Left cardiac atrium (tissue), 4 donors: ENCODE data around the gene CFL1. TPM values are rescaled to one million over a fixed set of nuclear protein-coding genes. Genes with fewer than 3 reads are reported as not detected.
"Not testable (repeated sequence)": the region's sequence is repeated elsewhere in the genome, so short reads cannot be mapped to it uniquely, and the experiment has no call there.

ENCODE experiments used
- ATAC-seq, 2 donors: fragments of 200-7000 bp; cut with Tn5 transposase; one replicate each; pipeline ENCODE4 v1.9.1; 2020; ENCODE audit warnings: mild to moderate bottlenecking in 2 of 2, moderate library complexity in 2 of 2
- DNase-seq: peaks from one replicate; pipeline ENCODE4 v3.0.0-alpha.2; 2020
- intact Hi-C, 2 donors: fragments of 100-400 bp; cut with DNase I; formaldehyde crosslinking; loops; one replicate each; pipeline versions ENCODE4 v1.14.1 to v1.15.1; 2022 to 2023
- long read RNA-seq: library from polyadenylated mRNA; unstranded; transcript quantifications from one replicate; pipeline ENCODE4 v2.0.0, GENCODE V29; 2021
- total RNA-seq, 2 donors: library from RNA; stranded (reverse); fragmentation: NEBNext Ultra II Directional; extraction: Animal tissue kit (Norgen Biotek cat#: 25700); gene quantifications; one replicate each; pipeline ENCODE4 v1.2.1, GENCODE V29; 2021
- donor health status: DM: no; HTN: yes; CAD: no.
- donor health status: DM: no; HTN: yes; CAD: no; lungs with severe emphysema.
- donor health status: DM: yes; HTN: yes; CAD: no.
- donor health status: Dilated cardiomyopathy.

The CFL1 gene
- 100 to 1,000 TPM; 439 to 554 TPM for total RNA-seq
- long read RNA-seq, transcript CFL1-201 (4 exons, 1,234 nt), result major isoform, 223 of 234 reads
- long read RNA-seq, partial matches to known transcripts, result 0 of 234 reads
- long read RNA-seq, other reads (novel, unspliced or antisense), result 10 of 234 reads

- ATAC-seq, result peak; percentile 76
- intact Hi-C loops, result no loop called here
- DNase-seq, result peak; percentile 100
Observed at GRCh38 chr11:65857853-65858680, at the start of gene CFL1. Gene CFL1 (minus strand): TSS chr11:65858180. CDS start chr11:65858099, 81 bp downstream.

- DNase-seq (no peak), ATAC-seq (no peak)
- intact Hi-C loops, result no loop called here
Observed at GRCh38 chr11:65906602-65907001, 48.6 kb upstream of the CFL1 start.

- ATAC-seq (no peak), DNase-seq (no peak)
- intact Hi-C loops, result no loop called here
Observed at GRCh38 chr11:65903715-65904114, 45.7 kb upstream of the CFL1 start.

- ATAC-seq (no peak), DNase-seq (no peak)
- intact Hi-C loops, result no loop called here
Observed at GRCh38 chr11:65903068-65903481, 45.1 kb upstream of the CFL1 start.

DNA sequence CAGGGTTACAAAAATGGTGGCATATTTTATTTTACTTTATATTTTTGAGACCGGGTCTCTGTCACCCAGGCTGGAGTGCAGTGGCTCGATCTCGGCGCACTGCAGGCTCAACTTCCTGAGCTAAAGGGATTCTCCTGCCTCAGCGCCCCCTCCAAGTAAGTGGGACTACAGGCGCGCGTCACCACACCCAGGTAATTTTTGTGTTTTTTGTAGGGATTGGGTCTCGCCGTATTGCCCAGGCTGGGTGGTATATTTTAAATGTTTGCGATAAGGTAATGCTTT, 42.9 kb upstream of the CFL1 start:
- DNase-seq (no peak), ATAC-seq (no peak)
- intact Hi-C loops, result no loop called here

- intact Hi-C loops, result no loop called here
- DNase-seq (peak; percentile 94), ATAC-seq (peak; percentile 91 to 93)
Observed at GRCh38 chr11:65900125-65900898, 42.3 kb upstream of the CFL1 start, which contains the start of gene FOSL1. Gene FOSL1 (minus strand): TSS chr11:65900388. CDS start chr11:65900339, 49 bp downstream.

DNA sequence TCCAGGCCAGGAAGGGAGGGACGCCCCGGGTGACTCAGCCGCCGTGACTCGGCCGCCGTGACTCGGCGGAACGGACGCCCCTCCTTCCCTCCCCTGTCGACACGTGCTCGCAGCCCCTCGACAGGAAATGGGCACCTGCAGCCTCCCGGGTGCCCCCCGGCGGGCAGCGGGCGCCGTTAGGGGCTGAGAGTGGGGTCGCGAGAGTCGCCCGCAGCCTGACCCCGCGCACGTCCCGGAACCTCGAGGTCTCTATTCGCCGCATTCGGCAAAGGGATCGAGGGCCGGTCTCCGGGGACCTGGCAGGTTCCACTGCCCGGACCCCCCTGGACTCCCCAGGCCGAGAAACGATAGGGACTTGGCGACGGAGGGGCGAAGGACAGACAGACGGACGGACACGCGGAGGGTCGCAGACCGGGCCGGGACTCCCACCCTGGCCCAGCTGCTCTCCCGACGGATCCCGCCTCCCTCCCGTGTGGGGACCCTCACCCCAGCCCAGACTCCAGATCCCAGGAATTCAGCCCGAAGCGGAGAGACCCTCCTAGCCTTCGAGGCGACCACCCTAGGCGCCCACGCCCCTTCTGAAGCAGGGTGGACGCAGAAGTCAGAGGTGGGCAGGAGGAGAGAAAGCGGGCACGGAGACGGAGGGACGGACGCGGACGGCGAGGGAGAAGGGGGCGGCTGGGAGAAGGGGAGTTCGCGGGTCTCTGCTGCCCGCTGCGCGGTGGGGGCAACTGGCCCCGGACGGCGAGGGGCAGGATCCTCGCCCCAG, 41.6 kb upstream of the CFL1 start:
- DNase-seq, result peak; percentile 83
- peak; percentile 48 to 80 for ATAC-seq
- intact Hi-C loops, result no loop called here

GRCh38 chr11:65898656-65899355, 40.8 kb upstream of the CFL1 start:
- DNase-seq, result no peak
- intact Hi-C loops, result no loop called here
- no peak for ATAC-seq

- DNase-seq (no peak), ATAC-seq (no peak)
- intact Hi-C loops, result no loop called here
Observed at GRCh38 chr11:65897020-65897471, 39.1 kb upstream of the CFL1 start.

DNA sequence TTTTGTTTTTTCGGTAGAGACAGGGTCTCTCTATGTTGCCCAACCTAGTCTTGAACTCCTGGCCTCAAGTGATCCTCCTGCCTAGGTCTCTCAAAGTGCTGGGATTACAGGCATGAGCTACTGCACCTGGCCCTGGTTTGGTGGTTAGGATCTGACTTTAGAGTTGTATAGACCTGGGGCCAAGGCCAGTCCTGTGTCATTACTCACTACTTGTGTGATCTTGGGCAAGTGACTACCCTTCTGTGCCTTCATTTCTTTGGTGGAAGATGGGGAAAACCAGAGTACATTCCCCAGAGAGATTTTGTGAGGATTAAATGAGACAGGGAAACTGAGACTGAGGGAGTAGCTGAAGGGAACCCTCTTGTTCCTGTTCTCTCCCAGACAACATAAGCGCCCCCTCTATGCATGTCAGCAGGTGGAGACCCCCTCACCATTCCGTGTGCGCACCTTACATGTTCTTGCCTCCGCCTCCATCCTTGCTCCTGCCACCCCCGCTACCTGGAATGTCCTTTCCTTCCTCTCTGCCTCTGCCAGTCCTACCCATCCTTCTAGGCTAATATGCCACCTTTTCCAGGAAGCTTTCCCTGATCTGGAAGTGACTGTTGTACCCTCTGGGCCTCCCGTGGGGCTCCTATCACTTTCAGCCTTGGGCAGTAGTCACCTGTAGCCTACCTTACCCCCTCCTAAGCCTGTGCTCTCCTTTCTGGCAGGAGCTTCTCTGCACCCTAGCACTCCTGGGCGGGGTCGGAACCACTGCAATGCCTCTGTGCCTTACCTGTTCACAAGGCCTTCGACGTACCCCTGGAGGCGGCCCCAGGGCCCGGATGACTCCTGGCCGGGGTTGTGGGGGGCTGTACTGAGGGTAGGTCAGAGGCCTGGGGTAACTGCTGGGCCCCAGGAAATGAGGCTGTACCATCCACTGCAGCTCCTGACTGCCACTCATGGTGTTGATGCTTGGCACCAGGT, 38.3 kb upstream of the CFL1 start:
- DNase-seq, result no peak
- intact Hi-C loops, result no loop called here
- ATAC-seq, result no peak

- intact Hi-C loops, result no loop called here
- no peak for DNase-seq
Observed at GRCh38 chr11:65895482-65895981, 37.6 kb upstream of the CFL1 start.

GRCh38 chr11:65894034-65894591, 36.1 kb upstream of the CFL1 start:
- intact Hi-C loops, result no loop called here
- DNase-seq, result peak; percentile 73
- ATAC-seq, result no peak

More at GRCh38 chr11:65895482-65895981, 37.6 kb upstream of the CFL1 start:
- no peak for ATAC-seq

DNA sequence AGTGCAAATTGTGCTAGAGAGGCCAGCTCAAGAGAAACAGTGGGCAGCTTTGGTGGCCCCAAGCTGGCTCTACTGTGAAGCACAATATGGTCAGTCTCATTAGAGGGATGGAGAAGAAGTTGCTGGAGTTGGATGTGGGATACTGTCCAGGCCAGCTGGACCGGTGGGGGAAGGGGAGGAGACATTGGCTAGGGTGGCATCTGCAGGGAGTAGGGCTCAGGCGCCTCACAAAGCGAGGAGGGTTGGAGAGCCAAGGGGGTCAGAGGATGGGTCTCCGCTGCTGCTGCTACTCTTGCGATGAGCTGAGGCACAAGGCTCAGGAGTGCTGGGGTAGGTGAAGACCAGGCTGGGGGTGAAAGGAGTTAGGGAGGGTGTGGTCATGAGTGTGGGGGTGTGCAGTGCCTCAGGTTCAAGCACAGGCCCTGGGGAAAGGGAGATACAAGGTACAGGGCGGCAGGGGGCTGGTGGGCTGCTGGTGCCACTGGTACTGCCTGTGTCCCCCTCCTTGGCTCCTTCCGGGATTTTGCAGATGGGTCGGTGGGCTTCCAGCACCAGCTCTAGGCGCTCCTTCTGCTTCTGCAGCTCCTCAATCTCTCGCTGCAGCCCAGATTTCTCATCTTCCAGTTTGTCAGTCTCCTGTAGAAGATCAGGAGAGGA, 34.8 kb upstream of the CFL1 start:
- intact Hi-C loops, result no loop called here
- DNase-seq (no peak), ATAC-seq (no peak)

DNA sequence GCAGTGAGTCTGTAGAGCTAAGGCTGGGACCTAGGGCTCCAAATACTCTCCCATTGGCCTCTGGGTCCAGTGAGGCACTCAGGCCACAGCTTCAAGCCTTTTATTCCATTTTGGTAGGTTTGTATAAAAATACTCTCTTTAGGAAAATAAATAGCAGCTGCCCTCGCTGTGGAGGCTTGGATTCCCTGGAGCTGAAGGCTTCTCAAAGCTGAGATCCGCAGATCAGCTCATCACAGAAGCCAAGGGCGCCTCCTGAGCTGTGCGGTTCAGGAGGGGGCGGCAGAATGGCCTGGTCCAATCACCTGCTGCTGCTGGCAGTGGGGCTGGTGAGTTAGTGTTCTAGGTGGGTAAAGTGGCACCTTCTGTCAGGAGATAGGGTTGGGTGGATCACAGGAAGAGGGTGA, 34.2 kb upstream of the CFL1 start:
- ATAC-seq, DNase-seq, intact Hi-C loops: not testable (repeated sequence)

- DNase-seq (peak; percentile 82), ATAC-seq (peak; percentile 1)
- intact Hi-C loops, result loop anchor here in 1 of 2 donors (2.0 kb wide), 1 partner anchor 25 kb away; no protein-coding TSS in a partner anchor
Observed at GRCh38 chr11:65891219-65892136, 33.5 kb upstream of the CFL1 start.
